Stimulated activated CD8-positive, alpha-beta memory T cell treated with anti-CD3 and anti-CD28 coated beads, Interleukin-4, amount 100 ng/mL, for 24 hours (primary cell): ENCODE measurements around the gene CDYL.
"Not testable (repeated sequence)": the region's sequence is repeated elsewhere in the genome, so short reads cannot be mapped to it uniquely, and the experiment has no call there.

ENCODE experiments used
- DNase-seq: peaks from one replicate; pipeline ENCODE4 v3.0.0-alpha.2; 2020; ENCODE audit warnings: low read depth

CDYL gene

DNA sequence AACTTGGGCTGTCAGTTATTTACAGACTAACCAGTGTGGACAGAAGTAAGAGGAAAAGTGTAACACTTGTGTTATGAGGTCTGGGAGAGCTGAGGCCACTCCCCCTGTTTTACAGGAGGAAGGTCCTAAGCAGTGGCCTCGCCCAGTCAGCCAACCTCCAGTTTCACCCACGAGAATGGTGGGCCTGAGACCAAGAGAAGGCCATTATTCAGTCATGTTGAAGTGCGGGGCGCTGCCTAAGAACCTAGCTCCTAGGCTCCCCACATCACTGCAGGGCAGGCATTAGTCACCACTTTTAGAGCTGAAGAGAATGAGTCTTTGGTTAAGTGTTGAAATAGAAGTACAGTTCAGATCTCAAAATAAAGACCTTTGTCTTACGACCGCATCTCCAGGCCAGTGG lies 27.9 kb downstream of the CDYL start:
- DNase-seq, result no peak

DNA sequence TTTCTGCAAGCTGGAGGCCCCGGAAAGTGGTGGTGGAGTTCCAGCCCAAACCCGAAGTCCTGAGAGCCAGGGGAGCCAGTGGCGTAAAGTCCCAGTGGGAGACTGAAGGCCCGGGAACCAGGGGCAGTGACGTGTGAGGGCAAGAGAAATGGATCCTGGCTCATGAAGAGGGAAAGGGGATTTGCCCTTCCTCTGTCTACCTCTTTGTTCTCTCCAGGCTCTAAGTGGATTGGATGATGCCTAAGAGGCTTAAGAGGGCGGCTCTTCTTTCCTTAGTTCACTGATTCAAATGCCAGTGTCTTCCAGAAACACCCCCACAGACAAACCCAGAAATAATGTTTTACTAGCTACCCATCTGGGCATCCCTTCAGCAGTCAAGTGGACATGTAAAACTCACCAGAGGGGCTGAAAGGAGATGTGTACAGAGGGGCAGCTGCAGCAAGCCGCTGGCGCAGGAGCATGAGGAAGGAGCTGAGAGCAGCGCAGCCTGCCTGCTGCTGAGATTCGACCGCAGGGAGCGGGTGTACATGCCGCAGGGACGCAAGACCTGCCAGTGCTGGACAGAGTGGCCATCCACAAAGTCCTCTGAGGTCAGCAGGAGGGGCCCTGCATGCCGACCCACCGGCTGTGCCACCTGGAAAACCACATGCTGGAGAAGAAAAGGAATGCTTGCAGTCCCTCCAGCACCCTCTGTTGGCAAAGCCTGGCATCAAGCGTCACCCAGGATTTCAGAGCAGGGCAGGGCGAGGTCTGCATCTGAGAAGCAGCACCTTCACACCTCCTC lies 29.5 kb downstream of the CDYL start:
- no peak for DNase-seq

DNA sequence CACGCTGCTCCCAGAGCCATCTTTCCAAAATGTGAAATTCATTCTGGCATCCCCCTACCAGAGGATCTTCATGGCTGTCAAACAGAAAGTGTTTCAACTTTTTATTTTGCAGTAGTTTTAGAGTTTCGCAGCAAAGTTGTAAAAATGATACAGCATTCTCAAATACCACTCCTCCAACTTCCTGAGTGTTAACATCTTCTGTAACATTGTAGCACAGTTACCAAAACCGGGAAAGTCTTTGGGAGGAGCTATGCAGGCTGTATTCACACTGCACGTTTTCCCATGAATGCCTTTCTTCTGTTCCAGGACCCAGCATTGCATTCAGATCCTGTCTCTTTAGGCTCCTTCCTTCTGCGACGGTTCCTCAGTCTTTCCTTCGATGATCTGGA lies 30.1 kb downstream of the CDYL start:
- no peak for DNase-seq

DNA sequence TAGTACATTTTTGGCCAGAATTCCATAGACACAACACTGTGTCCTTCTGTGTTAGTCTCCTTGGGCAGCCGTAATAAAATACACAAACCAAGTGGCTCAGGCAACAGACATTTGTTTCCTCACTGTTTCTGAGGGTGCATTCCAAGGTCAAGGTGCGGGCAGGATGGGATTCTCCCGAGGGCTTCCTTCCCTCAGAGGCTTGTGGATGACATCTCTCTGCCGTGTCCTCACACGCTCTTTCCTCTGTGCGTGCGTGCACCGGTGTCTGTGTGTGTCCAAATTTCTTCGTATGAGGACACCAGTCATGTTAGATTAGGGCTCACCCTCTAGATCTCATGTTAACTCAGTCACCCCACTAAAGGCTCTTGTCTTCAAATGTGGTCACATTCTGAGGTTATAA lies 30.6 kb downstream of the CDYL start:
- DNase-seq, result no peak

- no peak for DNase-seq
Observed at GRCh38 chr6:4808396-4808795, 32.2 kb downstream of the CDYL start.

DNA sequence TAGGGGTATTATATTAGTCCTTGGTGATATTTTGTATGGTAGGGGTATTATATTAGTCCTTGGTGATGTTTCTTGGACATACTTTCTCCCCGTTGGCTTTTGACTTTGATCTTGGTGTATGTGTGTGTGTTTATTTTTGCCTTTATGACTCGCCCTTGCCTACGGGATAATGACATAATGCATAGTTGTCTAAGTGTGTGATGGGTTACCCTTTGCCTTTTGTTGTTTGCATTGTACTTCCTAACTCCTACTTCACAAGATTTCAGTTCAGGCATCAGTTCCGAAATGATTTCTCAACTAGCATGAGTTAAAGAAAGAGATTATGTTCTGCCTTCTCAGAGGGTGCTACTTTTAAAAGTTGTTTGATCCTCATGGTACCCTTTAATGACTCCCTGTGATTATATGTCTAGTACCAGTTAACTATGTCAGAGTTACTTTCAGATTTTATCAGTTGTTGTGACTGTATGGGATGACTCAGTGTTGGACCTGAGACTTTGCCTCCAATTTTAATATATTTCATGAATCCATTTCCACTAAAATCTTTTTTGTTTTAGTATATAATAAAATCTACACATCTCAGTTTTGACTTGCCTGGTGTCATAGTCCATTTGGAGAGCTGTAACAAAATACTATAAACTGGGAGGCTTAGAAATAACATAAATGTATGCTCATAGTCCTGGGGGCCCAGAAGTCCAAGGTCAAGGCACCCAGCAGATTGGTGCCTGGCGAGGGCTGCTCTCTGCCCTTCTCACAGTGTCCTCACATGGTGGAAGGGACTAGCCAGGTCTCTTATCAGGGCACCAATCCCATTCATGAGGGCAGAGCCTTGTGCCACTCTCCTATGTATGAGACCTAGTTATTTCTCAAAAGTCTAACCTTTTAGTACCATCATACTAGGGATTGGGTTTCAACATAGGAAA lies 34.1 kb downstream of the CDYL start:
- DNase-seq, result no peak

- DNase-seq, result no peak
Observed at GRCh38 chr6:4812068-4812467, 35.9 kb downstream of the CDYL start.

DNA sequence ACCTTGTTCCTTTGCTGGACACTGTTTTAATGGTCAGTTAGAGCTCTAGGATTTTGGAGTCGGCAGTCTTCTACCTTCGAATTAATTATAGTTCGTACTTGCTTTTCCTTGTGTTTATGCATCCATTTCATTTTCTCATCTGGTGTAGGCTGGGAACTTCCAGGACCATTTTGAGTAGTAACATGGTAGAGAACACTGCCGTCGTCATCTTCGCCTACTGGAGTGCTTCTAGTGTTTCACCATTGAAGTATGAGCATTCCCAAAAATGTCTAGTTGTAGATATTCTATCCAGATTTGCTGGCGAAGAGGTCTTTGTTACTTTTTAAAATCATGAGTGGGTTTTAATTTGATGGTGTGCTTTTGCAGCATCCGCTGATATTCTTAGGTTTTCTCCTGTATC lies 36.9 kb downstream of the CDYL start:
- DNase-seq, result no peak

GRCh38 chr6:4814212-4814611 lies 38.0 kb downstream of the CDYL start:
- no peak for DNase-seq

GRCh38 chr6:4814987-4815386 lies 38.8 kb downstream of the CDYL start:
- no peak for DNase-seq

- no peak for DNase-seq
Observed at GRCh38 chr6:4815584-4815983, 39.4 kb downstream of the CDYL start.

GRCh38 chr6:4816904-4817303 lies 40.7 kb downstream of the CDYL start:
- DNase-seq, result no peak

DNA sequence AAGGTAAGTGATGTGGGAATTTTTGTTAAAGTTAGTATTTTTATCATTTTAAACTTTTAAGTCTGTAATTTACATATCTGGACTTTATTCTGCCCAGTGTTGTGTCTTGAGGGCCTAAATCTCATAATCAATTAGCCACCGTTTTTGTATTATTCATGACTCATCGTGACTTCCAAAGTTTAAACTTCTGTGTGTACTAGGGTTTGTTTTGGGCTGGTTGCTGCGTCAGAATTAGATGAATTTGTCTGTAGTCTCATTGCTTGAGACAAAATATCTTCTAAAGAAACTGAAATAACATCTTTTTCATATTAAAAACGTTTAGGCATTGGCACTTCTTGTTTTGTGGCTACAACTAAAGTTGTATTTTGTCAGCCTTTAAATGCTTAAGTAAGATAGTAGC lies 41.3 kb downstream of the CDYL start:
- no peak for DNase-seq

GRCh38 chr6:4818272-4818938 lies 42.2 kb downstream of the CDYL start:
- DNase-seq, result no peak

DNA sequence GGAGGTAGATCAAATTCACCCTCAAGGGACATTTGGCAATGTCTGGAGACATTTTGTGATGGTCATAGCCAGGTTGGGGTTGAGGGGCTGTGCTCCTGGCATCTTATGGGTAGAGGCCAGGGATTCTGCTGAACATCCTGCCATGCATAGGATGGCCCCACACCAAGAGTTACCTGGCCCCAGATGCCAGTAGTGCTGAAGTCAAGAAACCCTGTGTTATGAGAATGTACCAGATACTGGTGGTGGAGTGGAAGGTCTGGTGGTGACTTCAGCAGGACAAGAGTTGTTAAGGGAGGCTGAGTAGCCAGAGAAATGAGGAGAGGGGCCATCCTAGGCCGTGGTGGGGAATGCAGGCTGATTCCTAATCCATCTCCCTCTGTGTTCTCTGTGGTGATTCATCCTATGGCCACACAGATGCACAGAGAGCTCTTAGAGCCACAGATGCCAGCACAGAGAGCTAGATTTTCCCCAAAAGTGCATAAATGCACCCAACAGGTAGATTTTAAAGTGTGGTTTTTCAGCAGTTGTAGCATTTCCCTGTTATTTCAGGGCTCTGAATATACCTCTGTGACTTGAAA lies 43.6 kb downstream of the CDYL start:
- DNase-seq, result no peak

DNA sequence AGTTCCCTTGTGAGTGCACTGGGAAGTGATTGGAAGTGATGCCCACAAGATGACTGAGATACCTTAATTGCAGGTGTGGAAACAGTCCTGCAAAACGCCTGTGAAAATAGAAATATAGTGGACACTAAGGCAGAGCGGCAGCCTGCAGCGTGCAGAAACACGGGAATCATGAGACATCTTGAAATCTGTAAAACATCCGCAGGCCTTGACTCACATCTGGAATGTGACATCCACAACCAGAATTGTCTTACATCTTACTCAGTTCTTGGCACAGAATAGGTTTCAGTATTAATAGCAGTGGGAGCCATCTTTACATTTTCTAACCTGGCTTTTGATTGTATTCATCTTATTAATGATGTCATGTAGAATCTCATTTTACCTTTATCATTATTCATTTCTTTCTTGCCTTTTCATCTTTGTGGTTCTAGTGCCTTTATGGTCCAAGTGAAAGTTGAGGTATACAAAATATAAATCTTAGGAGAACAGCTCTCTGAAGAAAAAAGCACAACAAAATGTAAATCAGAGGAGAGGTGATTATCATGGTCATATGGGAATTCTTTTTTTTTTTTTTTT lies 44.6 kb downstream of the CDYL start:
- DNase-seq, result no peak

GRCh38 chr6:4822476-4822875 lies 46.3 kb downstream of the CDYL start:
- DNase-seq, result no peak

GRCh38 chr6:4828187-4828698 lies 52.0 kb downstream of the CDYL start:
- no peak for DNase-seq

GRCh38 chr6:4829089-4829488 lies 52.9 kb downstream of the CDYL start:
- DNase-seq, result no peak

GRCh38 chr6:4835540-4835939 lies 59.3 kb downstream of the CDYL start:
- DNase-seq, result not testable (repeated sequence)

- DNase-seq, result no peak
Observed at GRCh38 chr6:4840169-4840568, 64.0 kb downstream of the CDYL start.

DNA sequence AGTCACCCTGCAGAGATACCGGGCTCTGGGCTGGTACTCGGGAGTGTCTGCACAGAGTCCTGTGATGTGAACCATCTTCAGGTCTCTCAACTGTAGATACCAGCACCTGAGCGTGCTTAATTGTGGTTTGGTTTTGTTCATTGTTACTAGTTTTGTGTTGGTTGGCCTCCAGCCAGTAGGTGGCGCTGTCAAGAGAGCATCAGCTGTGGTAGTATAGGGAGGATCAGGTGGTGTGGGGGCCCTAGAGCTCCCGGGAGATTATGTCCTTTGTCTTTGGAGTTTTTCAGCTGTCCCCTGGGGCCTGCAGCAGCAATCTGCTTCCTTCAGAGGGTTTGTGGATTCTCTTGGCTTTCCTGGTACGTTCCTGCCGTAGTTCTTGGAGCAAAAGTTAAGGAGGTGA lies 67.9 kb downstream of the CDYL start:
- no peak for DNase-seq
